SK-N-MC (cell line): Measurements from ENCODE around the gene GPR162.

Experiments used
- EZH2 ChIP-seq: fragments of 200-600 bp; sonication (generic); IDR thresholded peaks from one replicate; pipeline ENCODE4 v1.6.1; 2017; ENCODE audit warnings: antibody characterized with exemption
- POLR2AphosphoS5 ChIP-seq: IDR thresholded peaks from 2 replicates; pipeline ENCODE4 v1.6.1; 2012; ENCODE audit warnings: mild to moderate bottlenecking, low read depth, low read length, borderline replicate concordance

GRCh38 chr12:6799147-6799546, 22.5 kb upstream of the GPR162 start:
- TF ChIP-seq EZH2 (no peak), POLR2AphosphoS5 (no peak)
